GM19463 (cell line): ENCODE data around the gene KCNT1.

ENCODE experiments used
- ATAC-seq: cut with Tn5 transposase; IDR thresholded peaks from one replicate; pipeline ENCODE4 v1.9.1; 2021; ENCODE audit warnings: mild to moderate bottlenecking, moderate library complexity; ENCODE audit not compliant: unreplicated experiment

The KCNT1 gene

DNA sequence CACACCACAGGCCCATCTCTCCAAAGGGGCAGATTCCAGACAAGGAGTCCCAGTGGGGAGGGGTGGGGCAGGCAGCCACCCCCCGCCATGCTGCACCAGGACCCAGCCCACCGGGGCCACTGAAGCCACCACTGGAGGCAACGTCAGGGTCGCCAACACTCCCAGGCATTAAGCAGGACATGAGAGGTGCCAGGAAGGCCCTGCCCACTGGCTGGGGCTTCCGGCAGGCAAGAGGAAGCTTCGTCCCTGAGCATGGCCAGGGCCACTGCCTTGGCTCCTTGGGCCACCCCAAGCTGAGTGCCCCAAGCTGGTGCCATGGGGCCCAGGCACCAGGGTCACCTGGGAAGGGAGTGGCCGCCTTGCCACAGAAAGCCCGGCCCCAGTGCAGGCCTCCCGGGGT is 17.5 kb downstream of the KCNT1 start:
- ATAC-seq = no peak

DNA sequence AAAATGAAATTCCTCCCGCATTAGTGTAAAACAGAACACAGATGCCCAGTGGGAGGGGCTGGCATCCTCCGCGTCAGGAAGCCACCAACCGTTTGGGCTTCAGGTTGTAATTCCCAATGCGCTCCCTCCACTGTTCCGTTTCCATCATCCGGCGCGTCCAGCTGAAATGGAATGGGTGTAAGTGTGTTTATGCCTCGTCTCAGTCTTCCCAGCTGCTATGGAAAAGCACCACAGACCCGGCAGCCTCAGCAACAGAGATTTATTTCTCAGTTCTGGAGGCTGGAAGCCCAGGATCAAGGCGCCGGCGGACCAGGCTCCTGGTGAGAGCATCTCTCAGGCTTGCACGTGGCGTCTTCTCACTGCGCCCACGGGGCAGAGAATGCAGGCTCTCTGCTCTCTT is 20.4 kb downstream of the KCNT1 start:
- no peak for ATAC-seq

DNA sequence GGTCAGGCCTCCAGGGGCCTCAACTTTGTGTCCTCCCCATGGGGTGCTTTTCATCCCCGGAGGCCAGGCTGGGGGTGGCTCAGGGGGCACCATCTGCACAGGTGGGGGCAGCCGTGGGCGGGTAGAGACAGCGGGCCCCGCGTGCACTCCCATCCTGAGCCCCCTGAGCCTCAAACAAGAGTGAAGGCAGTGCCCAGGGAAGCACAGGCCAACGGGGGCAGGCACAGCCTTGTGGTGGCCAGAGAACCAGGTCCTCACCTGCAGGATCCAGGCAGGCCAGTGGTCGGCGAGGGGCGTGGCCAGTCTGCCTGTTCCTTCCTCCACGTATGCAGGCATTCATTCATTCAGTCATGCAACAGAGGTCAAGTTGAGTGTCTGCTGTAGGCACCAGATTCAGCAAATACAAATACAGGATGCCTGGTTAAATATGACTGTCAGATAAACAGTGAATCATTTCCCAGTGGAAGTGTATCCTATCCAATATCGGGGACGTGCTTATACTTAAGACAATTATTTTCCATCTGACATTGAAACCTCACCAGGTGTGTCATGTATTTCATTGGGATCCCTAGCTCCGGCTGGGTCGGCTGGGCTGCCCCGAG is 22.3 kb downstream of the KCNT1 start:
- ATAC-seq = no peak

DNA sequence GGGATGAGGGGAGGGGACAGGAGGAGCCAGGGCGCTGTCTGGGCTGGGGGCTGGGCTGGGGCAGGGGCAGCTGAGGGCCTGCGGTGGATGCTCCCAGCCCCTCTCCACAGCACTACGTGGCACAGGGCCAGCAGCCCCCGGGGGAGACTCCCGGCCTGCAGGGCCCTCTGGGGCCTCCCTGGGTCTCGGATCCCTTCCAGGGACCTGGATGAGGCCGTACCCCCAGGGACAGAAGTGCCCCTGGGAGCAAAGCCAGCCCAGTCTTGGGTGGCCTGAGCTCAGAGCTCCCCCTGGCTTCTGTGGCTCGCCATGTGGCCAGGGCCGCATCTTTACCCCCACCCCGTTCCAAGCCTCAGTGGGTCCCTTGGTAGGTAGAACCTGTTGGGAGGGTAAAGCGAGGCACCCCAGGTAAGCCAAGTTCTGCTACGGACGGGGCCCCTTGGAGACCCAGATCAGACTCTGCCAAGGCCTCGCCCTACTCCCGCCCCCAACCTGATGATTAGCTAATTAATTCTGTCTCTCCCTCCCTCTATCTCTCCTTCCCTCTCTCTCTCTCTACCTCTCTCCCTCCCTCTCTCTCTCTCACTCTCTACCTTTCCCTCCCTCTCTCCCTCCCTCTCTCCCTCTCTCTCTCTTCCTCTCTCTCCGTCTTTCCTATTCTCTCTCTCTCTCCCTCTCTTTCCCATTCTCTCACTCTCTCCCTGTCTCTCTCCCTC is 24.3 kb downstream of the KCNT1 start:
- ATAC-seq = no peak

DNA sequence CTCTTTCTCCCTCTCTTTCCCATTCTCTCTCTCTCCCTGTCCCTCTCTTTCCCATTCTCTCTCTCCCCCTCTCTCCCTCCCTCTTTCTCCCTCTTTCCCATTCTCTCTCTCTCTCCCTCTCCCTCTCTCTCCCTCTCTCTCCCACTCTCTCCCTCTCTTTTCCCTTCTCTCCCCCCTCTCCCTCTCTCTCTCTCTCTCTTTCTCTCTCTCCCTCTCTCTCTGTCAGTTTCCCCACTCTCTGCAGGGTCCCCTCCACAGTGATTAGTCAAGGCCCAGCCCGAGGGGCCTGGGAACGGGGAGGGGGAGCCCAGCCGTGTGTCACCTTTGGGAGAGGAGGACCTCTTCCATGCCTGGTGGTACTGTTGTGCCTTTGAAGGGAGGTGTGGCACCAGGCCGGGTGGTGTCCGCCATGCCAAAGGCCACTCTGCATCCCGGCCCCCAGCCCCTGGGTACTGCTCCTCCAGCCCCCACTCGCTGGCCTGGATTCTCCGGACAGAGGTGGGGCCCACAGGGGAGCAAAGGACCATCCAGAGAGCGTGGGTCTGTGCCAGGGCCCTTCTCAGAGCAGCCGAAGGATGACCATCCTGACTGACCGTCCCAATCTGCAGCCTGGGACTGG is 25.4 kb downstream of the KCNT1 start:
- no peak for ATAC-seq

DNA sequence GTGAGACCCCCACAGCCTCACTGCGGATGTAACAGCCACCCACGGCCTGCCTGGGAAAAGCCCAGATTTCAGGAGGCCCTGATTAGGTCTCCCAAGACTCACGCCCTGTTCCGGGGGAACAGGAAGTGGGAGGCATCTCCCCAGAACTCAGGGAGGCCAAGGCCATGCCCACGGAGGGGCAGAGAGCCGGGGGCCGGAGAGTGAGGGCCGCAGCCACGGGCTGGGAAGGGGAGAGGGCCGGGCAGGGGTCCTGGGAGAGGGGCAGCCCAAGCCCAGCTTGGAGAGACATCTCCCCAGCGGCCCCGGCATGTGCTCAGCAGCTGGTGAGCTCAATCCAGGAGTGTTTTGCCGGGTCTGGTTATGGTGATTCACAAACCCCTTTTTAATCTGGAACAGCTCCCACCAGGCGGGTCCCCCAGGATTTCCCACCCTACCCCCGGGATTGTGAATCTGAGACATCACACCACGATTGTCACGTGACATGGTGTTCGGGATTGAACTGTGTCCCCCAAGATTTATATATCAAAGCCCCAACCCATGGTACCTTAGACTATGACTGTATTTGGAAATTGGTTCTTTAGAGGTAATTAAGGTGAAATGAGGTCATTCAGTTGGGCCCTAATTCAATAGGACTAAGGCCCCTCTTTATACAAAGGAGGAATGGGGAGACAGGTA is 26.6 kb downstream of the KCNT1 start:
- ATAC-seq = no peak

DNA sequence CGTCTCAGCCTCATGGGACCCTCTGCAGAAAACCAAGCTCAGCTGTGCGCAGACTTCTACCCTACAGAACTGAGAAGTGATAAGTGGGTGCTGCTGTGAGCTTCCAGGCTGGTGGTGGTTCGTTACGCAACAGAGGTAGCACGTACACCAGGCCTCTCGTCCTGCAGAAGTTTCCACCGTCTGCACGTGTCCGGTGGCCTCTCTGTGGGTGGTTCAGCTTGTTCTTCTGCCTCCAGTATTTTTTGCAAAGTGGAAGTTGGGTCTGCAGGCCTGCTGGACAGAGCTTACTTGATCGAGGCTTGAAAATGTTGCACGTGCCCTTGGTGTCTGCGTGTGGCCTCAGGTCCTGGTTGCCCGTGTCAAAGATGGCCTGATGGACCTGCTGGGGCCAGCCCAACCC is 27.5 kb downstream of the KCNT1 start:
- no peak for ATAC-seq

DNA sequence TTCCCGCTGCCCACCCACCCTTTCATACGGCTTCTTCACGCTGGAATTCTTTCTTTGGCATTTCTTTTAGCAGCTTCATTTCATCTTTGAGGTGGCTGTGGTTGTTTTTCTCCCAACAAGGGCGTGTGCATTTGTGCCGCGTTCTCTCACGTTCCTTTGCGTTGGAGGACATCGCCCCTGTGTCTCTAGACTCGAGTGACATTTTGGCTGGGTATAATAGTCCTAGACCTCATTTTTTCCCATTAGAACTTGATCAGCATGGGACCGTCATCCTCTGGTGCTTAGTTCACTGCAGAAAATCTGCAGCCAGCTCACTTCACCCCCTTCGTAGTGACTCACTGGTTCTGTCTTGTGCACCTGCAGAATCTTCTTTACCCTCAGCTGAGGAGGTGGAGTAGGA is 29.5 kb downstream of the KCNT1 start:
- ATAC-seq = no peak

DNA sequence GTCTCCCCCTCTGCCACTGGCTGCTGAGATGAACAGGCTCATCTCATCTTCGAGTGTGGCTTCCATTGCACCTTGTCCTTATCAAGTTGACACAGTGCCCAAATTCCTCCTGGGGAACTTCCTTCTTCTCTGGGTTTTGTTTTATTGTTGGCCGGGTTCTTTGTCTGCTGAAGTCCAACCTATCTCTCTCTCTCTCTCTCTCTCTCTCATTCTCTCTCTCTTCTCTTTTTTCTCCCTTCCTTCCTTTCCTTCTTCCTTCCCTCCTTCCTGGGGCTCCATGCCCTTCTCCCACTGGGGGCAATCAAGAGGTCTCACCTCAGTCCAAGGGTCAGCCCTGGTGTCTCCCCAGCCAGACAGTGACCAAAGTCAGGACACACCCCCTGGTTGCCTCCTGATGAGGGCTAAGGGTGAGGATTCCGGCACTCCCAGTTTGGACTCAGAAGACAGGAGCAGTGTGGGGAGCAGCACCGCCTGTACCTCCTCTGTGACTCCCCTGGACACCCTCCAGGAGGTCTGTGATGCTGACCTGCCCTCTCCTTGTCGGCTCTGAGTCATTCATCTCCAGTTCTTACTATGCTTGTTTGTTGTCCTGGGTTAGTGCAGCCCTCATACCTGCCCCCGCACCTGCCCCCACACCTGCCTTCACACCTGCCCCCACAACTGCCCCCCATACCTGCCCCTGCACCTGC is 30.7 kb downstream of the KCNT1 start:
- no peak for ATAC-seq

DNA sequence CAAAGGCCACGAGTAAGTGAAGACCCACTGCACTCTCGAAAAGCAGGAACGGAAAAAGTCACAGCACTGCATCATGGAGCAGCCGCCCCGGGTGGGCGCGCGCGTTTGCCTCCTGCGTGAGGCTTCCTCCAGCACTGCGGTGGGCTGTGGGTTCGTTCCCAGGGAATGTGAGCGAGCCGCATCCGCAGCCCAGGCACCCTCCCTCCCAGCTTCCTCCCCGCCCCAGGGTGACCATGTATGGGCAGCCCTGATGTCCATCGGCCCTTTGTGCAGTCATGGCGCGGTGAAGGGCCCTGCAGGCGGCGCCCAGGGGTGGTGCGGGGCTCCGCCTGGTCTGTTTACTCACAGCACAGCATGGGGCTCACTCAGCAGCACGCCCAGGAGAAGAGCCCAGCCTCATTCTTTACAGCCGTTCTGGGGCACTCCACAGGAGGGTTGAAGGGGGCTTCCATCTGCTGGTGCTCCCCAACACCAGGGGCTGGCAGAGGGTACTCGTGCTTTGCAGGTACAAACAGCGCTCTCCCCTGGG is 32.7 kb downstream of the KCNT1 start:
- no peak for ATAC-seq

DNA sequence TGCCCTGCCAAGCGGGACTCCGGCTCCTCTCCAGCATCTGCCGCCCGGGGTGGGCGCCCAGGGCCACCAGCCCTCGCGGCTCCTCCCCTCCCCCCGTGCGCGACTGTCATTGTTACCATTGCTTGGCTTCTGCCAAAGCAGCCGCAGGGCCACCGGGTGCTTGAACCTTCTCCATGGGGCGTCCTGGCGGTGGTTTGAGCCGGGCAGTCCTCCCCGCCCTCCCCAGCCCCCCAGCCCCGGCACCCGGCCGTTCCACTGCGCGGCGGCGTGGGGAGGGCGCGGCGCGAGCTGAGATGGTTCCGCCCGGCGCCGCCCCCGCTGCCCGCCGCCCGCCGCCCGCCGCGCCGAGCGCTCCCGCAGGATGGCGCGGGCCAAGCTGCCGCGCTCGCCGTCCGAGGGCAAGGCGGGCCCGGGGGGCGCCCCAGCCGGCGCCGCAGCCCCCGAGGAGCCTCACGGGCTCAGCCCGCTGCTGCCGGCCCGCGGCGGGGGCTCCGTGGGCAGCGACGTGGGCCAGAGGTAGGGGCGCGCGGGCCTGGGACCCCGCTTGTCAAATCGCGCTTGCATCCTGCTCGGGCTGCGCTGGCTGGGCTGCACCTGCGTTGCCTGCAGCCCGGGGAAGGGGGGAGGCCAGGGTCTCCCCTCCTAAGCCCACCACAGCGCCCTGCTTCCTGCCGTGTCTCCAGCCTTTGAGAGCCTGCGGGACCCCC is 34.4 kb downstream of the KCNT1 start:
- ATAC-seq = no peak

DNA sequence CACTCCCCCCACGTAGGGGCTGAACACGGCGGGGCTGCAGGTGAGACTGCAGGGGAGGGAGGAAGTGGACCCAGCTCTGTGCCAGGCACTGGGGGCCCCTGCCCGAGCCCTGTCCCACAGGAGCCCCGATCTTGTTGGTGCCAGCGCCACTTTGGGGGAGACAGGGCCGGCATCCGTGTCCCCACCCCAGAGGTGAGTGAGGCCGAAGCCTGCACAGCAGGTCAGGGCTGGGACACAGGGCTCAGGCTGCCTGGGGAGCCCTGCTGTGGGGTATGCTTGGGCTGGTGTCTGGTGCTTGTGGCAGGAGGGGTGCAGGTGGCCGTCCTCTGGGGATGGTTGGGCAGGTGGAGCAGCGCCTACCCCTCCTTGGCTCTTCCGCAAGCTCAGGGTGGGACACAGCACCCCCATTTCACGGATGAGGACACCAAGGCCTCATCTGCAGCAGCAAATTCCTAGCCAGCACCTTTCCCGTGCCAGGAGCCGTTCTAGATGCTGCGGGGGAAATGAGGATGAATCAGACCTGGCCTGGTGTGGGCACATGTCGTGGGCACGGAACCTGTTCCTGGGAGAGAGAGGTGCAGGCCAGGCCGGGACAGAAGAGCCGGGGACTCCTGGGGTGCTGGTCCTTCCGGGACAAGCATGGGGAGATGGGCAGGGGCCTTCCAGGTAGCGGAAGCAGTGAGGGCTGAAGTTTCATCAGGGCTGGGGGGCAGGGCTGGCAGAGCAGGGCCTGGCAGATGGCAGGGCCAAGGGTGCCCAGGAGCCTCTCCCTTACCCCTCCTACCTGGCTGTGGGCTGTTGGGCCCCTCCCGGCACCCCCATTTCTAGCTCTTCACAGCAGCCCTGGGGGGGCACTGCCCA is 35.2 kb downstream of the KCNT1 start:
- no peak for ATAC-seq

DNA sequence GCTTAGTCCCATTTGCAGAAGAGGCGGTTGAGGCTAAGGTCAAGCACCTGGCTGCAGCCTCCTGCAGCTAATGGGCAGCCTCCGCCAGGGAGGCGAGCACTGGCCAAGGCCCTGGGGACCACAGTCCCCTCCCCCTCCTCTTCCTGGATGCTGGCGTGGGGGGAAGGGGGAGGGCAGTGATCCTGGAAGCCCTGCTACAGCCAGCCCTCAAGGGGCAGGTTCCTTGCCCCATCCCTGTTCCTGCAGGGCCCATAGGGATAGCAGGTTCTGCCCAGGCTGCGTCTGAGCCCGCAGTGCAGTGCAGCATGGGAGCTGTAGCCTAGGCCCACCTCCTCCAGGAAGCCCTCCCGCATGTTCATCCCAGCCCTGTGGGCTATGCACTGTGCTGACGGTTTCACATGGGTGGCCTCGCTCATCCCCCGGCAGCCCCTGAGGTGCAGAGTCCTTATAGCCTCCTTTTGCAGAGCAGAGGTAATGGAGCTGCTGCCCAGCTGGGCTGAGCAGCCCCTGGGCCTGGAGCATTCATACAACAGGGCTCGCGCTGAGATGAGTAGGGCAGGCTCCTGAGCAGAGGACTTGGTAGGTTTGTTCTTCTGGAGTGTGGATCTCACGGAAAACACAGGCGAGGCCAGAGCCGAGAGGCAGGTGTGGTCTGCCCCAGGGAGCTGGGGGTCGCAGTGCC is 36.0 kb downstream of the KCNT1 start:
- ATAC-seq = no peak

DNA sequence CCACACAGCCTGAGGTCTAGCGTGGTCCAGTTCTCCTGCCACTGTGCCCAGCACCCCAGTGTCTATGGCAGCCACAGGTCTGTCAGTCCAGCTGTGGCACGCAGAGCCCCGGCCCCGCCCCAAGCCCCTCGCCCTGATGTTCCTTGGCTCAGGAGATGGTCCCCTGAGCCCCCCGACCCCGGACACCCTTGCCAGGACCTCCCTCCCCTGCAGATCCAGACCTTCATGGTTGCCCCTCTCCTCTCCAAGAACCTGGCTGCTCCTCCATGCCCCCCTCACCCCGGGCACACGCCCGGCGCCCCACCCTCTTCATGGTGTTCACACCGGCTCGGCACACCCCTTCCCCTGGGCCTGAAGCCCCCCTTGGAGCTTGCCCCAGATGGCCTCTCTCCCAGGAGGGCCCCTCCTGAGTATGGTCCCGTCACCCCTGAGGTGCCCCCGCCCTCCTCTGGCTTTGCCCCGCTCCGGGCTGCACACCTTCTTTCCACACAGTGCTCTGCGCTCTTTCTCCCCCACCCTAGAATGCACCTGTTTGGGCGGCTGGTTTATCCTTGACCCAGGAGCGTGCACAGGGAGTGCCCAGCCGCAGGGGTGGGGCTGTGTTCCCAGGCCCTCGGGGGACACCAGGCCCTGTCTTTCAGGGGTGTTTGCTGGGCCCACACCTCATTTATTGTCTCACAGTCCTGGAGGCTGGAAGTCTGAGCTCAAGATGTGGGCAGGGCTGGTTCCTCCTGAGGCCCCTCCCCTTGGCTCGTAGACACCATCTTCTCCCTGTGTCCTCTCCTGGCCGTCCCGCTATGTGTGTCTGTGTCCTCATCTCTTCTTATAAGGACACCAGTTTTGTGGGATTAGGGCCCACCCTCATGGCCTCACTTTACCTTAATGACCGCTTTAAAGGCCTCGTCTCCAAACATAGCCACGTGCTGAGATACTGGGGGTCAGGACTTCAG is 37.6 kb downstream of the KCNT1 start:
- ATAC-seq = no peak

DNA sequence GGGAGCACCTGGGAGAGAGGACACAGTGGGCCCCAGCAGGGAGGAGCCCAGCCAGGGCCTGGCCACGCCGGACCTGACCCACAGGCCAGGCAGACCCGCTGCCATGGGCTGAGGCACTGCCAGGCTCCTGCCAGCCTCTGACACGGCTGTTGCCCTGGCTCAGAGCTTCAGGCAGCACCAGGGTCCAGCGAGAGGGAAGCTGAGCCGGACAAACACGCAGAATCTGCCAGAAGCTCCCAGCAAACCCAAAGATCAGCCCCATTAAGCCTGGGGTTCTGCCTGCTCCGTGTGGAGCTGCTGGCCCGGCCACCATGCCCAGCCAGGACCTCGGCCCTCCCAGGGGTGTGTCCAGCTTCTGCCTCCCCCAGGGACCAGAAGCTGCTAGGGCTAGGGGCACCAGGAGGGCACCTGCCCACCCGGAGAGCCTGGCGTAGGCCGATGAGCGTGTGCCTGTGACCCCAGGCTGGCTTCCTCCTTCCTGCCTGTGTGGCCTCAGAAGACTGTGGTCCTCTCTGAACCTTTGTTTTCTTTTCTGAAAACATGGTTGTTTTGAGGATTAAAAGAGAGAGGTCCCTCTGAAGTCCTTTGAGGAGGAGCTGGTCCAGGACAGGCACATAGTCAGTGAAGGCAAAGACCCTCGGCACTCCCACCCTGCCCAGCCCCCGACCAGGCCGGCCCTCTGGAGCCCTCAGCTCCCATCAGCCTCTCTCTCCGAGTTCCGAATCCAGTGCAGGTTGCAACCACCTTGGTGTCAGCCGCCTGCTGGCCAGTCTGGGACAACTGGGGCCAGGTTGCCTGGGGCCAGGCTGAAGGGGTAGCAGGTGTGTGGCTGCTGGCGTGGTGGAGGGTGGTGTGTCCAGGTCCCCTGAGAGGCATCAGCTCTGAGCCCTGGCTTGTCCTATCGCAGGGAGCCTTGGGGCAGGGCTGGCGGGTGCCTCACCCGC is 39.6 kb downstream of the KCNT1 start:
- ATAC-seq = no peak

DNA sequence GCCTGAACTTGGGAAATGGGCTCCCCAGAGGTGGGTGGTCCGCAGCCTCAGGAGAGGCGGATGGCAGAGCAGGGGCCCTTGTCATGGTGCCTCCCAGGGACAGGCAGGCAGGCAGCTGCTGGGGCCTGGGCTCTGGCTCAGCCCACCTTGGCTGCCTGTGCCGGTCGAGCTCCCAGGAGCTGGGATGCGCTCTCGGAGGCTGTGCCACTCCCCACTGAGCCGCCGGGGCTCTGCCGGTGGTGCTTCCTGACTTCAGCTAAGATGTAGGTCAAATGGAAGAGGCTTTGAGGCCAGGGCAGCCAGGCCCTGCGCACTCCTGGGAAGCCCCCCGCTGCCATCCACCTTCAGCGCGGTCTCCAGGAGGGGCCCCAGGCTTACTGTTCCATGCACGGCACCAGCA is 41.0 kb downstream of the KCNT1 start:
- ATAC-seq = no peak
